Fibroblast of lung (primary cell): ENCODE data around the gene DVL1.

Source experiments
- EZH2 ChIP-seq: IDR thresholded peaks from 2 replicates; pipeline ENCODE4 v1.5.1; 2012; ENCODE audit warnings: low read length, control low read depth, mild to moderate bottlenecking; ENCODE audit errors: missing control alignments
- TF ChIP-seq, protein P1 (sequence below), 2 donors: IDR thresholded peaks in 1 of 2; conservative IDR thresholded peaks in 1 of 2; 1 replicate in 1 of 2; 2 replicates in 1 of 2; pipeline ENCODE4 v1.5.1; 2011 to 2012; ENCODE audit warnings: low read length in 2 of 2, control low read depth in 1 of 2, inconsistent platforms in 1 of 2, low read depth in 1 of 2, mild to moderate bottlenecking in 1 of 2

DNA sequence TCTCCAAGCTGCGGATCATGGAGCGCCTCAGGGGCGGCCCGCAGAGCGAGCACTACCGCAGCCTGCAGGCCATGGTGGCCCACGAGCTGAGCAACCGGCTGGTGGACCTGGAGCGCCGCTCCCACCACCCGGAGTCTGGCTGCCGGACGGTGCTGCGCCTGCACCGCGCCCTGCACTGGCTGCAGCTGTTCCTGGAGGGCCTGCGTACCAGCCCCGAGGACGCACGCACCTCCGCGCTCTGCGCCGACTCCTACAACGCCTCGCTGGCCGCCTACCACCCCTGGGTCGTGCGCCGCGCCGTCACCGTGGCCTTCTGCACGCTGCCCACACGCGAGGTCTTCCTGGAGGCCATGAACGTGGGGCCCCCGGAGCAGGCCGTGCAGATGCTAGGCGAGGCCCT lies 21.9 kb downstream of the DVL1 start:
- TF ChIP-seq EZH2 = no peak
- TF ChIP-seq, protein P1, sequence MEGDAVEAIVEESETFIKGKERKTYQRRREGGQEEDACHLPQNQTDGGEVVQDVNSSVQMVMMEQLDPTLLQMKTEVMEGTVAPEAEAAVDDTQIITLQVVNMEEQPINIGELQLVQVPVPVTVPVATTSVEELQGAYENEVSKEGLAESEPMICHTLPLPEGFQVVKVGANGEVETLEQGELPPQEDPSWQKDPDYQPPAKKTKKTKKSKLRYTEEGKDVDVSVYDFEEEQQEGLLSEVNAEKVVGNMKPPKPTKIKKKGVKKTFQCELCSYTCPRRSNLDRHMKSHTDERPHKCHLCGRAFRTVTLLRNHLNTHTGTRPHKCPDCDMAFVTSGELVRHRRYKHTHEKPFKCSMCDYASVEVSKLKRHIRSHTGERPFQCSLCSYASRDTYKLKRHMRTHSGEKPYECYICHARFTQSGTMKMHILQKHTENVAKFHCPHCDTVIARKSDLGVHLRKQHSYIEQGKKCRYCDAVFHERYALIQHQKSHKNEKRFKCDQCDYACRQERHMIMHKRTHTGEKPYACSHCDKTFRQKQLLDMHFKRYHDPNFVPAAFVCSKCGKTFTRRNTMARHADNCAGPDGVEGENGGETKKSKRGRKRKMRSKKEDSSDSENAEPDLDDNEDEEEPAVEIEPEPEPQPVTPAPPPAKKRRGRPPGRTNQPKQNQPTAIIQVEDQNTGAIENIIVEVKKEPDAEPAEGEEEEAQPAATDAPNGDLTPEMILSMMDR (conservative IDR thresholded peaks at IDR 0.05 in 1 of 2, IDR thresholded peaks at IDR 0.05 in 1 of 2; ENCODE audit: low read depth in 1 of 2, low read length in 2 of 2) = no peak
